ENCODE measurements around the gene SKI.

Gene SKI

GRCh38 chr1:2301607-2302291 lies 73.6 kb downstream of the SKI start:
- H3K4me3 ChIP-seq (ENCODE audit: control insufficient read depth in 1 of 7, extremely low read depth in 1 of 7, insufficient read depth in 4 of 7, low read depth in 2 of 7, low read length in 6 of 7) = peak overlapping the region in 5 of 7 experiments; percentile 15 to 61 (median 42)
- no peak for DNase-seq
- no peaks in the 10 kb centered on the region for H3K27me3 ChIP-seq (replicated peaks in 2 of 5; ENCODE audit: control insufficient read depth in 4 of 5, insufficient read depth in 5 of 5, low read length in 4 of 5)
- H3K9me3 ChIP-seq (ENCODE audit: control extremely low read depth in 1 of 5, control insufficient read depth in 4 of 5, insufficient read depth in 2 of 5, low read depth in 1 of 5, low read length in 4 of 5) = no peaks in the 10 kb centered on the region
- WGBS (ENCODE audit: insufficient coverage) = 67% methylated on average over 13 of the region's 17 CpGs
- CTCF ChIA-PET = interaction anchor here (0.9 to 3.7 kb wide), 9 partner anchors 10 to 67 kb away, joined by 3 to 31 read pairs (median 6); no protein-coding TSS in a partner anchor
- POLR2A ChIA-PET = interaction anchor here (0.6 to 6.7 kb wide), 22 partner anchors 9 to 254 kb away, joined by 3 to 102 read pairs (median 5); partner anchors contain the start of genes MORN1, RER1, SKI and TNFRSF14
- peak overlapping the region; percentile 66 to 95 for H3K27ac ChIP-seq (ENCODE audit: insufficient read depth in 1 of 2, low read depth in 1 of 2, low read length in 2 of 2, poor library complexity in 1 of 2, severe bottlenecking in 2 of 2)
- H3K36me3 ChIP-seq (ENCODE audit: control insufficient read depth in 4 of 4, insufficient read depth in 4 of 4, low read length in 3 of 4) = peaks cover 2 to 42% (median 23%) of the 10 kb centered on the region in 4 experiments
- H3K4me1 ChIP-seq (ENCODE audit: control extremely low read depth in 1 of 4, control insufficient read depth in 4 of 4, insufficient read depth in 4 of 4, low read length in 3 of 4) = peaks cover 0 to 76% (median 55%) of the 10 kb centered on the region in 4 experiments

- peaks cover 3 to 46% (median 26%) of the 10 kb centered on the region in 4 experiments for H3K36me3 ChIP-seq (ENCODE audit: control insufficient read depth in 4 of 4, insufficient read depth in 4 of 4, low read length in 3 of 4)
- H3K4me3 ChIP-seq (ENCODE audit: control insufficient read depth in 1 of 7, extremely low read depth in 1 of 7, insufficient read depth in 4 of 7, low read depth in 2 of 7, low read length in 6 of 7) = peak overlapping the region in 2 of 7 experiments; percentile 42 to 56
- WGBS (ENCODE audit: insufficient coverage) = 94% methylated on average over 13 of the region's 24 CpGs
- no peaks in the 10 kb centered on the region for H3K9me3 ChIP-seq (ENCODE audit: control extremely low read depth in 1 of 5, control insufficient read depth in 4 of 5, insufficient read depth in 2 of 5, low read depth in 1 of 5, low read length in 4 of 5)
- peak overlapping the region; percentile 66 to 95 for H3K27ac ChIP-seq (ENCODE audit: insufficient read depth in 1 of 2, low read depth in 1 of 2, low read length in 2 of 2, poor library complexity in 1 of 2, severe bottlenecking in 2 of 2)
- POLR2A ChIA-PET = interaction anchor here (1.1 to 6.7 kb wide), 7 partner anchors 8 to 74 kb away, joined by 4 to 102 read pairs (median 21); partner anchors contain the start of gene SKI
- H3K4me1 ChIP-seq (ENCODE audit: control extremely low read depth in 1 of 4, control insufficient read depth in 4 of 4, insufficient read depth in 4 of 4, low read length in 3 of 4) = peaks cover 0 to 69% (median 53%) of the 10 kb centered on the region in 4 experiments
- no peaks in the 10 kb centered on the region for H3K27me3 ChIP-seq (replicated peaks in 2 of 5; ENCODE audit: control insufficient read depth in 4 of 5, insufficient read depth in 5 of 5, low read length in 4 of 5)
- DNase-seq = no peak
- CTCF ChIA-PET = interaction anchor here (1.3 to 2.1 kb wide), 4 partner anchors 9 to 27 kb away, joined by 3 to 6 read pairs (median 4); no protein-coding TSS in a partner anchor
Observed at GRCh38 chr1:2302292-2302925, 74.3 kb downstream of the SKI start.

GRCh38 chr1:2303016-2303775 lies 75.1 kb downstream of the SKI start:
- no peak for DNase-seq
- POLR2A ChIA-PET = interaction anchor here (0.6 to 6.7 kb wide), 2 partner anchors 11 to 47 kb away, joined by 4 to 95 read pairs; no protein-coding TSS in a partner anchor
- H3K27me3 ChIP-seq (replicated peaks in 2 of 5; ENCODE audit: control insufficient read depth in 4 of 5, insufficient read depth in 5 of 5, low read length in 4 of 5) = no peaks in the 10 kb centered on the region
- CTCF ChIA-PET = interaction anchor here (1.3 to 2.1 kb wide), 3 partner anchors 9 to 28 kb away, joined by 3 to 6 read pairs (median 4); no protein-coding TSS in a partner anchor
- H3K36me3 ChIP-seq (ENCODE audit: control insufficient read depth in 4 of 4, insufficient read depth in 4 of 4, low read length in 3 of 4) = peaks cover 5 to 49% (median 33%) of the 10 kb centered on the region in 4 experiments
- 97% methylated on average over 34 of the region's 35 CpGs for WGBS (ENCODE audit: insufficient coverage)
- no peak overlapping the region for H3K27ac ChIP-seq (ENCODE audit: insufficient read depth in 1 of 2, low read depth in 1 of 2, low read length in 2 of 2, poor library complexity in 1 of 2, severe bottlenecking in 2 of 2)
- H3K4me3 ChIP-seq (ENCODE audit: control insufficient read depth in 1 of 7, extremely low read depth in 1 of 7, insufficient read depth in 4 of 7, low read depth in 2 of 7, low read length in 6 of 7) = no peak overlapping the region
- no peaks in the 10 kb centered on the region for H3K9me3 ChIP-seq (ENCODE audit: control extremely low read depth in 1 of 5, control insufficient read depth in 4 of 5, insufficient read depth in 2 of 5, low read depth in 1 of 5, low read length in 4 of 5)
- H3K4me1 ChIP-seq (ENCODE audit: control extremely low read depth in 1 of 4, control insufficient read depth in 4 of 4, insufficient read depth in 4 of 4, low read length in 3 of 4) = peaks cover 0 to 62% (median 47%) of the 10 kb centered on the region in 4 experiments

- no peak overlapping the region for H3K4me3 ChIP-seq (ENCODE audit: control insufficient read depth in 1 of 7, extremely low read depth in 1 of 7, insufficient read depth in 4 of 7, low read depth in 2 of 7, low read length in 6 of 7)
- no peaks in the 10 kb centered on the region for H3K9me3 ChIP-seq (ENCODE audit: control extremely low read depth in 1 of 5, control insufficient read depth in 4 of 5, insufficient read depth in 2 of 5, low read depth in 1 of 5, low read length in 4 of 5)
- H3K36me3 ChIP-seq (ENCODE audit: control insufficient read depth in 4 of 4, insufficient read depth in 4 of 4, low read length in 3 of 4) = peaks cover 5 to 55% (median 39%) of the 10 kb centered on the region in 4 experiments
- H3K4me1 ChIP-seq (ENCODE audit: control extremely low read depth in 1 of 4, control insufficient read depth in 4 of 4, insufficient read depth in 4 of 4, low read length in 3 of 4) = peaks cover 0 to 56% (median 42%) of the 10 kb centered on the region in 4 experiments
- DNase-seq = no peak
- CTCF ChIA-PET = interaction anchor here (1.3 to 2.1 kb wide), 4 partner anchors 8 to 28 kb away, joined by 3 to 6 read pairs (median 4); no protein-coding TSS in a partner anchor
- no peaks in the 10 kb centered on the region for H3K27me3 ChIP-seq (replicated peaks in 2 of 5; ENCODE audit: control insufficient read depth in 4 of 5, insufficient read depth in 5 of 5, low read length in 4 of 5)
- 89% methylated on average over 18 of the region's 26 CpGs for WGBS (ENCODE audit: insufficient coverage)
- no peak overlapping the region for H3K27ac ChIP-seq (ENCODE audit: insufficient read depth in 1 of 2, low read depth in 1 of 2, low read length in 2 of 2, poor library complexity in 1 of 2, severe bottlenecking in 2 of 2)
- POLR2A ChIA-PET = interaction anchor here (0.6 to 6.7 kb wide), 2 partner anchors 10 to 48 kb away, joined by 4 to 95 read pairs; no protein-coding TSS in a partner anchor
Observed at GRCh38 chr1:2303781-2304180, 75.7 kb downstream of the SKI start.

- POLR2A ChIA-PET = interaction anchor here (6.7 kb wide), 1 partner anchor 10 kb away, joined by 95 read pairs; no protein-coding TSS in a partner anchor
- no peak overlapping the region for H3K4me3 ChIP-seq (ENCODE audit: control insufficient read depth in 1 of 7, extremely low read depth in 1 of 7, insufficient read depth in 4 of 7, low read depth in 2 of 7, low read length in 6 of 7)
- peaks cover 5 to 58% (median 40%) of the 10 kb centered on the region in 4 experiments for H3K36me3 ChIP-seq (ENCODE audit: control insufficient read depth in 4 of 4, insufficient read depth in 4 of 4, low read length in 3 of 4)
- over 99% methylated on average over 12 of the region's 22 CpGs for WGBS (ENCODE audit: insufficient coverage)
- no peaks in the 10 kb centered on the region for H3K27me3 ChIP-seq (replicated peaks in 2 of 5; ENCODE audit: control insufficient read depth in 4 of 5, insufficient read depth in 5 of 5, low read length in 4 of 5)
- H3K27ac ChIP-seq (ENCODE audit: insufficient read depth in 1 of 2, low read depth in 1 of 2, low read length in 2 of 2, poor library complexity in 1 of 2, severe bottlenecking in 2 of 2) = no peak overlapping the region
- H3K4me1 ChIP-seq (ENCODE audit: control extremely low read depth in 1 of 4, control insufficient read depth in 4 of 4, insufficient read depth in 4 of 4, low read length in 3 of 4) = peaks cover 0 to 51% (median 37%) of the 10 kb centered on the region in 4 experiments
- CTCF ChIA-PET = interaction anchor here (1.4 kb wide), 1 partner anchor 12 kb away, joined by 5 read pairs; no protein-coding TSS in a partner anchor
- no peaks in the 10 kb centered on the region for H3K9me3 ChIP-seq (ENCODE audit: control extremely low read depth in 1 of 5, control insufficient read depth in 4 of 5, insufficient read depth in 2 of 5, low read depth in 1 of 5, low read length in 4 of 5)
- no peak for DNase-seq
Observed at GRCh38 chr1:2304282-2304681, 76.2 kb downstream of the SKI start.

GRCh38 chr1:2304921-2305681 lies 77.0 kb downstream of the SKI start:
- DNase-seq = no peak
- Histone ChIP-seq H3K9me3 (ENCODE audit: control extremely low read depth in 1 of 5, control insufficient read depth in 4 of 5, insufficient read depth in 2 of 5, low read depth in 1 of 5, low read length in 4 of 5) (no peaks in the 10 kb centered on the region), H3K4me3 (ENCODE audit: control insufficient read depth in 1 of 7, extremely low read depth in 1 of 7, insufficient read depth in 4 of 7, low read depth in 2 of 7, low read length in 6 of 7) (no peak overlapping the region), H3K4me1 (ENCODE audit: control extremely low read depth in 1 of 4, control insufficient read depth in 4 of 4, insufficient read depth in 4 of 4, low read length in 3 of 4) (peaks cover 0 to 43% (median 28%) of the 10 kb centered on the region in 4 experiments), H3K27me3 (replicated peaks in 2 of 5; ENCODE audit: control insufficient read depth in 4 of 5, insufficient read depth in 5 of 5, low read length in 4 of 5) (no peaks in the 10 kb centered on the region), H3K27ac (ENCODE audit: insufficient read depth in 1 of 2, low read depth in 1 of 2, low read length in 2 of 2, poor library complexity in 1 of 2, severe bottlenecking in 2 of 2) (no peak overlapping the region), H3K36me3 (ENCODE audit: control insufficient read depth in 4 of 4, insufficient read depth in 4 of 4, low read length in 3 of 4) (peaks cover 5 to 58% (median 40%) of the 10 kb centered on the region in 4 experiments)
- ChIA-PET CTCF (interaction anchor here (1.4 kb wide), 1 partner anchor 11 kb away, joined by 5 read pairs; no protein-coding TSS in a partner anchor), POLR2A (no interaction called here)
- 93% methylated on average over 34 of the region's 49 CpGs for WGBS (ENCODE audit: insufficient coverage)
